ENCODE results near the gene PCDHGA8.
"Not testable (repeated sequence)": the region's sequence is repeated elsewhere in the genome, so short reads cannot be mapped to it uniquely, and the experiment has no call there.

PCDHGA8 gene

GRCh38 chr5:141403387-141403786 is 11.0 kb downstream of the PCDHGA8 start:
- DNase-seq = no peak

- DNase-seq = peak; percentile 29
Observed at GRCh38 chr5:141407790-141408505, 15.5 kb downstream of the PCDHGA8 start, which contains the start of gene PCDHGB6. Gene PCDHGB6 (plus strand): TSS chr5:141408021. CDS start chr5:141408203, 182 bp downstream.

- no peak for DNase-seq
Observed at GRCh38 chr5:141409598-141410306, 17.3 kb downstream of the PCDHGA8 start.

GRCh38 chr5:141411575-141411974 is 19.1 kb downstream of the PCDHGA8 start:
- no peak for DNase-seq

- DNase-seq = peak; percentile 58
Observed at GRCh38 chr5:141412854-141413539, 20.6 kb downstream of the PCDHGA8 start, which contains the start of gene PCDHGA10. Gene PCDHGA10 (plus strand): TSS chr5:141412987. CDS start chr5:141413176, 189 bp downstream.

- DNase-seq = no peak
Observed at GRCh38 chr5:141413540-141414069, 21.2 kb downstream of the PCDHGA8 start.

- not testable (repeated sequence) for DNase-seq
Observed at GRCh38 chr5:141414548-141415274, 22.3 kb downstream of the PCDHGA8 start.

GRCh38 chr5:141415275-141415618 is 22.8 kb downstream of the PCDHGA8 start:
- not testable (repeated sequence) for DNase-seq

GRCh38 chr5:141417494-141418172 is 25.2 kb downstream of the PCDHGA8 start, which contains the start of gene PCDHGB7:
Gene PCDHGB7 (plus strand): TSS chr5:141417677. CDS start chr5:141417860, 183 bp downstream.
- DNase-seq = peak; percentile 36

- DNase-seq = no peak
Observed at GRCh38 chr5:141419074-141419880, 26.8 kb downstream of the PCDHGA8 start.

GRCh38 chr5:141420855-141421488 is 28.5 kb downstream of the PCDHGA8 start, which contains the start of gene PCDHGA11:
Gene PCDHGA11 (plus strand): TSS chr5:141421051. CDS start chr5:141421228, 177 bp downstream.
- peak; percentile 44 for DNase-seq

- no peak for DNase-seq
Observed at GRCh38 chr5:141421489-141421855, 29.0 kb downstream of the PCDHGA8 start.

- DNase-seq = no peak
Observed at GRCh38 chr5:141422742-141423291, 30.4 kb downstream of the PCDHGA8 start.

- no peak for DNase-seq
Observed at GRCh38 chr5:141427783-141428426, 35.5 kb downstream of the PCDHGA8 start.

GRCh38 chr5:141430332-141431113 is 38.1 kb downstream of the PCDHGA8 start, which contains the start of gene PCDHGA12:
Gene PCDHGA12 (plus strand): TSS chr5:141430507. CDS start chr5:141430760, 253 bp downstream.
- DNase-seq = no peak

- no peak for DNase-seq
Observed at GRCh38 chr5:141431286-141431685, 38.9 kb downstream of the PCDHGA8 start.

- not testable (repeated sequence) for DNase-seq
Observed at GRCh38 chr5:141432308-141432707, 39.9 kb downstream of the PCDHGA8 start.

GRCh38 chr5:141432726-141433125 is 40.3 kb downstream of the PCDHGA8 start:
- DNase-seq = not testable (repeated sequence)

All from CD4-positive, alpha-beta T cell treated with Interleukin-4 for 4 hours (primary cell).